Thyroid gland (tissue), 4 donors: Measurements from ENCODE around the gene KCNMA1.

Experiments used
- CTCF ChIP-seq, 6 experiments: fragments of 200-600 bp in 3 of 6; fragments of 450-650 bp in 3 of 6; sonication (generic) in 3 of 6; IDR thresholded peaks; one replicate each; pipeline ENCODE4 v1.5.1; 2016 to 2019; ENCODE audit warnings: antibody characterized with exemption in 6 of 6, mild to moderate bottlenecking in 2 of 6, inconsistent platforms in 1 of 6, moderate library complexity in 1 of 6
- POLR2A ChIP-seq, 2 donors: fragments of 450-650 bp; IDR thresholded peaks; one replicate each; pipeline ENCODE4 v1.6.1; 2017; ENCODE audit warnings: antibody characterized with exemption in 2 of 2, mild to moderate bottlenecking in 2 of 2, moderate library complexity in 1 of 2

DNA sequence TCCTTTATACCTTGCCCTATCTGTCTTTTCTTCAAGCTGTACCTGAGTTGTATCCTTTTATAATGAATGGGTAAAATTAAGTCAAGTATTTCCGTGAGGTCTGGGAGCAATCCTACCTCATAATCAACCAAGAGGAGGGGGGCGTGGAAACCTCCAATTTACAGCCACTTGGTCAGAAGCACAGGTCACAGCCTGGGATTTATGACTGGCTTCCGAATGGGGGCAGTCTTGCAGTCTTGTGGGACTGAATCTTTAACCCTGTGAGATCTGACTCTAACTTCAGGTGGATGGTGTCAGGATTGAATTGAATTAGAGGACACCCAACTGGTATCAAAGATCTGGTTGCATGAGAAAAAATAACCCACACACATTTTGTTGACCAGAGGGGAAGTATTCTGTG, 23.5 kb upstream of the KCNMA1 start:
- TF ChIP-seq CTCF (IDR thresholded peaks at IDR 0.05) (no peak), POLR2A (IDR thresholded peaks at IDR 0.05) (no peak)
